K562 (cell line): Measurements from ENCODE around the gene TOM1L2. TPM values are rescaled to one million over a fixed set of nuclear protein-coding genes. Genes with fewer than 3 reads are reported as not detected.

ENCODE experiments used
- EZH2 ChIP-seq: IDR thresholded peaks from 2 replicates; pipeline ENCODE4 v1.6.1; 2012; ENCODE audit warnings: low read depth, mild to moderate bottlenecking, inconsistent platforms, low read length, borderline replicate concordance
- SMARCC2 ChIP-seq: fragments of 450-650 bp; IDR thresholded peaks from 2 replicates; pipeline ENCODE4 v1.6.1; 2017; ENCODE audit warnings: antibody characterized with exemption, moderate library complexity, mild to moderate bottlenecking, low read depth
- SPI1 ChIP-seq: IDR thresholded peaks from 2 replicates; pipeline ENCODE4 v1.6.1; 2011; ENCODE audit warnings: low read depth, low read length, control low read depth, borderline replicate concordance
- TAF7 ChIP-seq: fragments of 450-650 bp; IDR thresholded peaks from 2 replicates; pipeline ENCODE4 v1.6.1; 2016; ENCODE audit warnings: missing genetic modification characterization, missing compliant biosample characterization
- polyA plus RNA-seq, 8 experiments: library from polyadenylated mRNA; depleted of rRNA in 4 of 8; stranded (reverse) in 5 of 8; unstranded in 3 of 8; fragments of >200 nt; fragmentation: Nextera tagmentation in 2 of 8; fragmentation: Illumina TruSeq in 1 of 8; extraction: Ambion mirVana in 2 of 8; extraction: Trizol in 1 of 8; gene quantifications; 2 replicates each; pipeline versions ENCODE4 v1.2.1 to v1.2.3, GENCODE V29; 2011 to 2014; ENCODE audit warnings: inconsistent platforms in 1 of 8, missing spikeins in 1 of 8
- total RNA-seq, 7 experiments: library from RNA; depleted of rRNA in 6 of 7; stranded (reverse); fragments of >200 nt in 6 of 7; fragmentation: Illumina TruSeq in 2 of 7; extraction: Trizol in 2 of 7; gene quantifications; 2 replicates each; pipeline versions ENCODE4 v1.2.1 to v1.2.3, GENCODE V29; 2011 to 2021; ENCODE audit warnings: low replicate concordance in 1 of 7
- TF ChIP-seq, protein P1 (sequence below): fragments of 150-350 bp; conservative IDR thresholded peaks from 2 replicates; pipeline ENCODE4 v1.6.1; 2014; ENCODE audit warnings: low read length
- TF ChIP-seq, protein P2 (sequence below), 2 experiments: fragments of 450-650 bp; IDR thresholded peaks; 2 replicates each; pipeline ENCODE4 v1.6.1; 2016; ENCODE audit warnings: mild to moderate bottlenecking in 2 of 2, borderline replicate concordance in 1 of 2, low read depth in 1 of 2, moderate library complexity in 1 of 2
- TF ChIP-seq, protein P3 (sequence below): fragments of 250-450 bp; sonication (Bioruptor Pico); IDR thresholded peaks from 2 replicates; pipeline ENCODE4 v1.6.1; 2021; ENCODE audit warnings: mild to moderate bottlenecking
- TF ChIP-seq, protein P4 (sequence below): IDR thresholded peaks from 3 replicates; pipeline ENCODE4 v1.6.1; 2011; ENCODE audit warnings: borderline replicate concordance, mild to moderate bottlenecking, moderate library complexity; ENCODE audit not compliant: insufficient read length; ENCODE audit errors: extremely low read depth
- TF ChIP-seq, protein P5 (sequence below): sonication (generic); formaldehyde crosslinking; IDR thresholded peaks from 2 replicates; pipeline ENCODE4 v1.5.0; 2020; ENCODE audit warnings: missing genetic modification reagents
- TF ChIP-seq, protein P6 (sequence below): IDR thresholded peaks from 2 replicates; pipeline ENCODE4 v1.6.1; 2011; ENCODE audit not compliant: insufficient read length; ENCODE audit errors: extremely low read depth

The TOM1L2 gene
- total and polyA plus RNA-seq, 9 of the 15 experiments (the other 6 are each of a cell fraction or from before 2014, with no cell fraction given): 0.07 to 6.0 (median 2.5) TPM

DNA sequence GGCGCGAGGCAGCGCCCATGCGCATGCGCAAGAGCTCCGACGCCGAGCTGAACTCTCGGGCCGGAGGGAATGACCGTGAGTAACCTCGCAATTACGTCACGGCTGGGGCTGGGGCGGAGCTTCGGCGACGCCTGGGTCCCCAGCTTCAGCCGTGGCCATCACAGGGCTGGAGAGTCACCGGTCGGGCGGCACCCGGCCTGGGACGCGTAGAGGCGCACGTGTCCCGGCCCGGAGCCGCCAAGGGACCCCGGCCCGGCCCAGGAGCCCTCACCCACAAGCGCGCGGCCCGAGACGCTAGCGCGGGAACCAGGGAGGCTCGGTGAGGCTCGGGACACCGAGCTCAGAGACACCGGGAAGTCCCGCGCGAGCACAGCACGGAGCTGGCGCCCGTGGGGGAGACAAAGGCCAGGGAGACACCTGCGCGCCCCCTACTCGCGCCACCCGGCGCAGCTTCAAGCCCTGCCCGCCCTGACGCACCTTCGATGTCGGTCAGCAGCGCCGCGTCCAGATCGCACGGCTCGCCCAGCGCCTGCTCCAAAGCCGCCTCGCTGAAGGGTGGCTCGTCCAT is 135.9 kb downstream of the TOM1L2 start (continued):
- TF ChIP-seq SPI1: no peak
- no peak for TF ChIP-seq SMARCC2
- TF ChIP-seq, protein P1, sequence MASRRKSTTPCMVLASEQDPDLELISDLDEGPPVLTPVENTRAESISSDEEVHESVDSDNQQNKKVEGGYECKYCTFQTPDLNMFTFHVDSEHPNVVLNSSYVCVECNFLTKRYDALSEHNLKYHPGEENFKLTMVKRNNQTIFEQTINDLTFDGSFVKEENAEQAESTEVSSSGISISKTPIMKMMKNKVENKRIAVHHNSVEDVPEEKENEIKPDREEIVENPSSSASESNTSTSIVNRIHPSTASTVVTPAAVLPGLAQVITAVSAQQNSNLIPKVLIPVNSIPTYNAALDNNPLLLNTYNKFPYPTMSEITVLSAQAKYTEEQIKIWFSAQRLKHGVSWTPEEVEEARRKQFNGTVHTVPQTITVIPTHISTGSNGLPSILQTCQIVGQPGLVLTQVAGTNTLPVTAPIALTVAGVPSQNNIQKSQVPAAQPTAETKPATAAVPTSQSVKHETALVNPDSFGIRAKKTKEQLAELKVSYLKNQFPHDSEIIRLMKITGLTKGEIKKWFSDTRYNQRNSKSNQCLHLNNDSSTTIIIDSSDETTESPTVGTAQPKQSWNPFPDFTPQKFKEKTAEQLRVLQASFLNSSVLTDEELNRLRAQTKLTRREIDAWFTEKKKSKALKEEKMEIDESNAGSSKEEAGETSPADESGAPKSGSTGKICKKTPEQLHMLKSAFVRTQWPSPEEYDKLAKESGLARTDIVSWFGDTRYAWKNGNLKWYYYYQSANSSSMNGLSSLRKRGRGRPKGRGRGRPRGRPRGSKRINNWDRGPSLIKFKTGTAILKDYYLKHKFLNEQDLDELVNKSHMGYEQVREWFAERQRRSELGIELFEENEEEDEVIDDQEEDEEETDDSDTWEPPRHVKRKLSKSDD: no peak
- TF ChIP-seq, protein P2, sequence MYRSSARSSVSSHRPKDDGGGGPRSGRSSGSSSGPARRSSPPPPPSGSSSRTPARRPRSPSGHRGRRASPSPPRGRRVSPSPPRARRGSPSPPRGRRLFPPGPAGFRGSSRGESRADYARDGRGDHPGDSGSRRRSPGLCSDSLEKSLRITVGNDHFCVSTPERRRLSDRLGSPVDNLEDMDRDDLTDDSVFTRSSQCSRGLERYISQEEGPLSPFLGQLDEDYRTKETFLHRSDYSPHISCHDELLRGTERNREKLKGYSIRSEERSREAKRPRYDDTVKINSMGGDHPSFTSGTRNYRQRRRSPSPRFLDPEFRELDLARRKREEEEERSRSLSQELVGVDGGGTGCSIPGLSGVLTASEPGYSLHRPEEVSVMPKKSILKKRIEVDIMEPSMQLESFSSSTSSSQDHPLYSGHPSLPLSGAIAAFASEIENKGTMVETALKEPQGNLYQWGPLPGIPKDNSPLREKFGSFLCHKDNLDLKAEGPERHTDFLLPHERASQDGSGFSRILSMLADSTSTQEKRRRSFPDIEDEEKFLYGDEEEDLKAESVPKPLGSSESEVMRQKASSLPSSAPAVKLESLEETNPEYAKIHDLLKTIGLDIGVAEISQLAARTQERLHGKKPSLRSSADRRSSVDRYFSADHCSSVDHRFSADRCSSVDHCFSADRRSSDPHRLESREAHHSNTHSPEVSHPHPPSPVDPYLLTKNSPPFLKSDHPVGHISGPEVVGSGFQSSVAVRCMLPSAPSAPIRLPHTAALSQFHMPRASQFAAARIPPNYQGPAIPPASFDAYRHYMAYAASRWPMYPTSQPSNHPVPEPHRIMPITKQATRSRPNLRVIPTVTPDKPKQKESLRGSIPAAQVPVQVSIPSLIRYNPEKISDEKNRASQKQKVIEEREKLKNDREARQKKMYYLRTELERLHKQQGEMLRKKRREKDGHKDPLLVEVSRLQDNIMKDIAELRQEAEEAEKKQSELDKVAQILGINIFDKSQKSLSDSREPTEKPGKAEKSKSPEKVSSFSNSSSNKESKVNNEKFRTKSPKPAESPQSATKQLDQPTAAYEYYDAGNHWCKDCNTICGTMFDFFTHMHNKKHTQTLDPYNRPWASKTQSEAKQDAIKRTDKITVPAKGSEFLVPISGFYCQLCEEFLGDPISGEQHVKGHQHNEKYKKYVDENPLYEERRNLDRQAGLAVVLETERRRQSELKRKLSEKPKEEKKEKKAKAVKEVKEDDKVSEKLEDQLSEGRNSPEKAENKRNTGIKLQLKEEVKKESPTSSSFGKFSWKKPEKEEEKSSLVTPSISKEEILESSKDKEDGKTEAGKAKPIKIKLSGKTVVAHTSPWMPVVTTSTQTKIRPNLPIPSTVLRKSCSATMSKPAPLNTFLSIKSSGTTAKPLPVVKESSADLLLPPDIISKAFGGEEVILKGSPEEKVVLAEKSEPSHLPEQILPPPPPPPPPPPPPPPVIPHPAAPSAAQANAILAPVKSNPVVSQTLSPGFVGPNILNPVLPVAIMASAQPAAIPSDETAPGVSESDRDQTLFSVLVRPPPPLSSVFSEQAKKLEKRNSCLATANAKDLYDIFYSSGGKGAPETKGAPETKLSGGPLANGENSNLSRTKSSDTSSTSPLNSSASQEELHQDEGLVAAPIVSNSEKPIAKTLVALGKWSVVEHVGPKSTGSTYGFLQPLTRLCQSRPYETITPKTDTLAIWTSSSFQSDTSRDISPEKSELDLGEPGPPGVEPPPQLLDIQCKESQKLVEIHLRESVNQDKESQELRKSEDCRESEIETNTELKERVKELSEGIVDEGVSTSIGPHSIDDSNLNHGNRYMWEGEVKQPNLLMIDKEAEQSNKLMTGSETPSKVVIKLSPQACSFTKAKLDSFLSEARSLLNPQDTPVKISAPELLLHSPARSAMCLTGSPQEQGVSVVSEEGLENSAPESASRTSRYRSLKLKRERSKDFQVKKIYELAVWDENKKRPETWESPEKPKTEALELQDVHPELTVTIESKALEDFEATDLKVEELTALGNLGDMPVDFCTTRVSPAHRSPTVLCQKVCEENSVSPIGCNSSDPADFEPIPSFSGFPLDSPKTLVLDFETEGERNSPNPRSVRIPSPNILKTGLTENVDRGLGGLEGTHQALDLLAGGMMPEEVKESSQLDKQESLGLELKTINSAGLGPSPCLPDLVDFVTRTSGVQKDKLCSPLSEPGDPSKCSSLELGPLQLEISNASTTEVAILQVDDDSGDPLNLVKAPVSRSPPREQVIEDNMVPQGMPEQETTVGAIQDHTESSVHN (IDR thresholded peaks at IDR 0.05; ENCODE audit: borderline replicate concordance in 1 of 2, low read depth in 1 of 2): no peak
- TF ChIP-seq, protein P3, sequence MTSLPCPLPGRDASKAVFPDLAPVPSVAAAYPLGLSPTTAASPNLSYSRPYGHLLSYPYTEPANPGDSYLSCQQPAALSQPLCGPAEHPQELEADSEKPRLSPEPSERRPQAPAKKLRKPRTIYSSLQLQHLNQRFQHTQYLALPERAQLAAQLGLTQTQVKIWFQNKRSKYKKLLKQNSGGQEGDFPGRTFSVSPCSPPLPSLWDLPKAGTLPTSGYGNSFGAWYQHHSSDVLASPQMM (CRISPR knock-in tag): no peak
- TF ChIP-seq, protein P4, sequence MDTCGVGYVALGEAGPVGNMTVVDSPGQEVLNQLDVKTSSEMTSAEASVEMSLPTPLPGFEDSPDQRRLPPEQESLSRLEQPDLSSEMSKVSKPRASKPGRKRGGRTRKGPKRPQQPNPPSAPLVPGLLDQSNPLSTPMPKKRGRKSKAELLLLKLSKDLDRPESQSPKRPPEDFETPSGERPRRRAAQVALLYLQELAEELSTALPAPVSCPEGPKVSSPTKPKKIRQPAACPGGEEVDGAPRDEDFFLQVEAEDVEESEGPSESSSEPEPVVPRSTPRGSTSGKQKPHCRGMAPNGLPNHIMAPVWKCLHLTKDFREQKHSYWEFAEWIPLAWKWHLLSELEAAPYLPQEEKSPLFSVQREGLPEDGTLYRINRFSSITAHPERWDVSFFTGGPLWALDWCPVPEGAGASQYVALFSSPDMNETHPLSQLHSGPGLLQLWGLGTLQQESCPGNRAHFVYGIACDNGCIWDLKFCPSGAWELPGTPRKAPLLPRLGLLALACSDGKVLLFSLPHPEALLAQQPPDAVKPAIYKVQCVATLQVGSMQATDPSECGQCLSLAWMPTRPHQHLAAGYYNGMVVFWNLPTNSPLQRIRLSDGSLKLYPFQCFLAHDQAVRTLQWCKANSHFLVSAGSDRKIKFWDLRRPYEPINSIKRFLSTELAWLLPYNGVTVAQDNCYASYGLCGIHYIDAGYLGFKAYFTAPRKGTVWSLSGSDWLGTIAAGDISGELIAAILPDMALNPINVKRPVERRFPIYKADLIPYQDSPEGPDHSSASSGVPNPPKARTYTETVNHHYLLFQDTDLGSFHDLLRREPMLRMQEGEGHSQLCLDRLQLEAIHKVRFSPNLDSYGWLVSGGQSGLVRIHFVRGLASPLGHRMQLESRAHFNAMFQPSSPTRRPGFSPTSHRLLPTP: no peak
- no peak; the same call in 1 of the 2 replicates for TF ChIP-seq TAF7 (tag)
- TF ChIP-seq, protein P5, sequence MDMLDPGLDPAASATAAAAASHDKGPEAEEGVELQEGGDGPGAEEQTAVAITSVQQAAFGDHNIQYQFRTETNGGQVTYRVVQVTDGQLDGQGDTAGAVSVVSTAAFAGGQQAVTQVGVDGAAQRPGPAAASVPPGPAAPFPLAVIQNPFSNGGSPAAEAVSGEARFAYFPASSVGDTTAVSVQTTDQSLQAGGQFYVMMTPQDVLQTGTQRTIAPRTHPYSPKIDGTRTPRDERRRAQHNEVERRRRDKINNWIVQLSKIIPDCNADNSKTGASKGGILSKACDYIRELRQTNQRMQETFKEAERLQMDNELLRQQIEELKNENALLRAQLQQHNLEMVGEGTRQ (CRISPR knock-in tag): no peak
- TF ChIP-seq, protein P6, sequence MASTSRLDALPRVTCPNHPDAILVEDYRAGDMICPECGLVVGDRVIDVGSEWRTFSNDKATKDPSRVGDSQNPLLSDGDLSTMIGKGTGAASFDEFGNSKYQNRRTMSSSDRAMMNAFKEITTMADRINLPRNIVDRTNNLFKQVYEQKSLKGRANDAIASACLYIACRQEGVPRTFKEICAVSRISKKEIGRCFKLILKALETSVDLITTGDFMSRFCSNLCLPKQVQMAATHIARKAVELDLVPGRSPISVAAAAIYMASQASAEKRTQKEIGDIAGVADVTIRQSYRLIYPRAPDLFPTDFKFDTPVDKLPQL: peak; percentile 60
- no peak for TF ChIP-seq EZH2
